GM18909 (cell line): ENCODE results near the gene USH1C.
A peak's percentile ranks its signal among the peaks of the same experiment; 100 is the strongest.

Experiments used
- ATAC-seq: cut with Tn5 transposase; IDR thresholded peaks from one replicate; pipeline ENCODE4 v1.9.1; 2021; ENCODE audit warnings: mild to moderate bottlenecking; ENCODE audit not compliant: unreplicated experiment, poor library complexity

Gene USH1C

DNA sequence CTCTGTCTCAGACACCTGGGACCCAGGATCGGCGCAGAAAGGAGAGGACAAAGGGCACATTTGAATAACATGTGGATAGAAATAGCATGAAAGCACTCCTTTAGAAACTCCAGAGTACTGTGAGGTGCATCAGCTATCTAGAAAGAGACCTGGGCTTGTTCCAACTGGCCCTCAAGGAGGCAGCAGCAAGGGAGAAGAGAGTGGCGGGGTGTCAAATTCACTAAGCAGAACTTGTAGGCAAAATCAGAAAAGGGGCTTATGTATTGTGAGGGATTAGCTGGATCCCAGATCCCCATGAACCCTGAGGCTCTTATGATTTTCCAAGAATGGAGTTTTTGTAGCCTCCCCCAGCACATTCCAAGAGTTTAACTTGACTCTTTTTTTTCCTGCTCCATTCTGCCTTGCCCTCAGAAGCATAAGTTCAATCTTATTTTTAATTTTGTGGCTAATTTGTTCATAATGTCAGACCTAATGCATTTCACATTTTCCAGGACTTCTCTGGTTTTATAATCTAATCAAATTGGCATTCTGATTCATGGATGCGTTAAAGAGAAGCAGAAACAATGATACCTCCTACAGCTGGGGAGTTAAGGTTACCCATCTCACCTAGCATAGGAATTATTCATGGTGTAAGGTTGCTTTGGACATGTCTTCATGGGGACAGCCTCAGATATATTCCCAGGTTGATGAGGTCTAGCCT is 33.6 kb downstream of the USH1C start:
- ATAC-seq: no peak

DNA sequence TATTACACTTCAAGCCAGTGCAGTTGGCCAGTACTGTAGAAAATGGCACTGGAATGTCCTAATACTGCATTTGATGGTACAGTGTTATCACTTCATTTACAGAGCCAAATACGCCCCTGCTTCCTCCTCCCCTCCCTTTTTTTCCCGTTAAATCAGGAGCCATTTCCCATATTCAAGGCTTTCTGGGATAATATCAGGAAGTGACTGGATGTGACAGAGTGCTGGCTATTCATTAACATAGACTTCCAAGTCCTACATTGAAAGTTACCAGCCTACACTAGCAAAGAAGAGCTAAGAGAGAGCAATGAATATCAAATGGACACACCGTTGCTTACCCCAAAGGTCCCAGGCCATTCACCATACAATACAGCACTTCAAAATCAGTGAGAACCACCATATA is 35.4 kb downstream of the USH1C start:
- ATAC-seq: no peak

DNA sequence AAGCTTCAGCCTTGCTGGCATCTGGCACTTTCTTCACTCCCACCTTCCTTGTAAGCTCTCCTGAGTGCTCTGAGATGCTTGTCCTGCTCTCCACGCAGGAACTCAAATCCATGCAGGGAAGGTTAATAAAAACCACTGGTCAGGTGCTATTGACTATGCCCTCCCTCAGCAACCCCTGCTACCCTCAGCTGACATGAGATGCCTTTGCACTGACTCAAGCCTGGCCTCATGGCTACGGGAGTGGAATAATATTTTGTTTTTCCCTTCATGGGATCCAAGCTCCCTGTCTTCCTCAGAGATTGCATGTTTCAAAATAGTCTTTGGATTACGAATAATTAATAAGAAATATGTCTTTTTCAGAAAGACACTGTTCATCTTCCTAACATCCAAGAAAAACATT is 35.9 kb downstream of the USH1C start:
- no peak for ATAC-seq

DNA sequence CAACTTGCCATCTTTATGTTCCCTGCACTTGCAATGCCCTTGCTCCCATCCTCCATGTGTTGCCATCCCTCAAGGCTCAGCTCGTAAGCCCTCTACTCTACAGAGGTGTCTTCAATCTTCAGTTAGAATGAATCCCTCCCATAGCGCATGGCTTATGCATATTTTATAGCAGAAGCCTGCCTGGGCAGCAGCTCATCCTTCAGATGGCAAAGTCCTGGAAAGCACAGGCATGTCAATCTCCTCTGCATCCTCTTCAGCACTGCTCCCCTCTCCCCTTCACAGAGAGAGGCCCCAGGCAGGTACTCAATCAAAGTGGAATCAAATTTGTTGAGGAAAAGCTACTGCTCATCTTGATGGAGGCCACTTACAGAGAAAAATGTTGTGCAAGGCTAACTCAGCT is 36.4 kb downstream of the USH1C start:
- ATAC-seq: no peak

DNA sequence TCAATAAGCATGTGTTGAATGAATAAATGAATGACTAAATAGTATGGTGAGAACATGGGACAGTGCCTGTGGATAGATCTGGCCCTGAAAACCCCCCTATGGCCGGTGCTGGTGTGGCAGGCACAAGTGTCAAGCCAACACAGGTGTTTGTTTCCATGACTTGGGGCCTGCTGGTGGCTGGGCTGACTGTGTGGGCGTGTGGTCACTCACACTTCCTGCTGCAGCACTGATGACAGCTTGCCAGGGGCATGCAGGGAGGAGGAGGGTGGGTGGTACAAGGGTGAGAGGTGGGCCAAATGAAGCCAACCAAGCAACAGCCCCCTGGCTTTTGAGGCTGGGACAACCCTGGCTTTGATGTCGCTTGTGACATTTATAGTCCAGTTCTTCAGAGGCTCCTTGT is 37.3 kb downstream of the USH1C start:
- peak; percentile 69 for ATAC-seq

DNA sequence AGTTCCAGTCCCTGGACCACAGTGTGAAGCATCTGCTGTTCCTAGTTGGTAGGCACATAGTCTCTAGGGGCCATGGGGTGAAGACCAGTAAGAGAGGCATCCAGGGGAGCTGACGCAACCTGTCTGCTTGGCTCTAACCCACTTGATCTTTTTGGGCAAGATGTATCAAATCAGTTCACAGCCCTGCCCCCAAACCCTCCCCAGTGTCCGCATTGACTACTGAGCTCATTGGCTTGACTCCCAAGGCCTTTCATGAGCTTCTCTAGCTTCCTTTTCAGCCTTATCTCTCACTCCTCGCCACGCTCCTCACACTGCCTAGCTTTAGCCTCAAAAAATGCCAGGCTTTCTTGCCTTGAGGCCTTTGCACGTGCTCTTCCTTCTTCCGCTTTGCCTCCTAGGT is 37.9 kb downstream of the USH1C start:
- ATAC-seq: no peak

DNA sequence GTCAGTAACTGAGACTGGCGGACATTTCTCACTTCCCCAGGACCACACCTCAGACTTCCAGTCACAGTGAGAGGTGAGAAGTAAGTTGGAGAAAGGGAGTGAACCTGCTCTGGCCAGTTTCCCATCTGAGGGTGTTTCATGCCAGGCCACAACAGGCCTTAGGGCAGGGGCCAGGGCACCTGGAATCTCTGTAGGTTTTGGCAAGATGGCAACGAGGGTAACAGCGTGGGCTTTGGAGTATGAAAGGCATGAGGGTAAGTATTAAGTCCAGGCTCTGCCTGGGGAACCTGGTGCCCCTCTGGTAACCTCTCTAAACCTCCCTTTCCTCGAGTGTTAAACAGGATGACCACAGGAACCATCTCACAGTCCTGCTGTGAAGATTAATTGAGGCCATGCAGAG is 39.1 kb downstream of the USH1C start:
- no peak for ATAC-seq

DNA sequence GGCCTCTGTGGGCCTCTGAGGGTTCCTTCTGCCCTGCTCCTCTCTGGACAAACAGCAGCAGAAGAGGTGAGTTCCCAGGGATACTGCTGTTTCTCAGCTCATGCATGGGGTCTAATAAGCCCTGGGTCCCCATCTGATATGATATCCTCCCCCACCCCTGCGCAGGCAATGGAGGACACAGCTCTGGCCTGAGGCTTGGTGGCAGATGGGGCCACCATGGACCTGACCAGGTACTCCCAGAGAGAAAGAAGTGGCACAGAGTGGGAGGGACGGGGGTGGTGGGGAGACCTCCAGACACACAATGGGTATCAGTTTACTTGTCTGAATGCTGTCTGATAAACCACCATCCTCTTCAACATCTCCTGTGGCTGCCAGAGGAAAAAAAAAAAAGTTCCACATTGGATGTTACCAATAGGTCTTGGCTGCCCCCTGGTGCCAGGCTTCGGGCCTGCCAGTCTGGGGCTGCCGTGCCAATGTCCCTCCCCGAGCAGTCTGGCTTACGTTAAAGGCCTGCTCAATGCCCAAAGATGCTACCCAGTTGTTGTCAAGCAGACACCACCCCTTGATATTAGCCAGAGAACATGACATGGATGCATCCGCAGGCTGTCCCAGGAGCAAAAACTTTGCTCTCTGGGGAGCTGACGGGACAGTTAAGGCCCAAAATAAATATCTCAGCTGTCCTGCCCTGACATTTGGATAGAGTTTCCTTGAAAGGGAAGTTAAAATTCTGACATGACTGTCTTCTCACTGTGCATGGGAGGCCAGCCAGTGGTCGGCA is 39.7 kb downstream of the USH1C start:
- ATAC-seq: peak; percentile 60

DNA sequence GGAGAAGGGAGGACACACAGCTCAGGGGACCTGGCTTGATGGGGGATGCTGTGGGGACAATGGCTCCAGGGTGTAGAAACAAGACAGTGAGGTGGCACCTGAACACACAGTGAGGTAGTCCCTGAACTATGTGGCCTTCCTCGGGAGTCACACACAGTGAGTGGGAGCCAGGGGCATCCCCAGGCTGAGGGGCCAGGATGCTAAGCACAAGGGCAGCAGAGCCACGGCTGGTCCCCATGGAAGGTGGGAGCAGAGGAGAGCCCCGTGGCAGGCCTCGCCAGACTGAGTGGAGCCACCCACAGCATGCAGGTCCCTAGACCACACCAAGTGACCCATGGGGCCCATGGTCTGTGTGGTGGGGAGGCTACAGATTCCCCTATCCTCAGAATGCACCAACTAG is 41.6 kb downstream of the USH1C start:
- ATAC-seq: no peak

DNA sequence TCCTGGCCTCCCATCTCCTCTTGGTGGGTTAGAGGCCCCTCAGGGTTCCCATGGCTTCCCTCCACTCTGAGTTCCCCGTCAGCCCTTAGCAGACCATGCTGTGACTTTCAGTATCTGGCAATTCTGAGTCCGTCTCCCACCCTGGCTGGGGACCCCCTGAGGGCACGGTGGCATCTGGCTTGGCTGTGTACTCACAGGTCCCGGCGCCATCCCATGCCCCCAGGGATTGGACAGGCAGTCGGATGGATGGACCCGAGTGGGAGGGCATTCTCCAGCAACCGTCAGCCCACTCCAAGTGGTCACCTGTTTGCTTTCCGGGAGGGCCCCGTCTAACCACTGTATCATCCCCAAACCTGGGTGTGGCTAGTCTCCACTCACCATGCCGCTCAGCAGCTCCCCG is 43.5 kb downstream of the USH1C start:
- no peak for ATAC-seq

DNA sequence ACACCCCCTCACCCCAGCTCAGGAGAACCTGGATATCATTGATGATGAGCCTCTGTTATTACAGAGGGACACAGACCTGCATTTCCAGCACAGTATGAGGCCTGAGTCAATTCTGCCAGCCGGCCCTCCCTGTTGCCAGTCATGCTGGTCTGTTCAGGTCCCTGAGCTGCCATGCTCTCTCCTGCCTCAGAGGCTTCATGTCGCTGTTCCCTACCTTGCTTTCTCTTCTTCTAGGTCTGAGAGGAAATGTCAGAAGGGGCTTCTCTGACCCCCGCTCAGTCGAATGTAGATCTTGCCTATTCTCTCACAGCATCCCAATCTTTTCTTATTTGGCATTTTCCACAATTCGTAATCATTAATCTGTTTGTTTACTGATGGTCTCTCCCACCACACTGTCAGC is 45.7 kb downstream of the USH1C start:
- ATAC-seq: no peak

DNA sequence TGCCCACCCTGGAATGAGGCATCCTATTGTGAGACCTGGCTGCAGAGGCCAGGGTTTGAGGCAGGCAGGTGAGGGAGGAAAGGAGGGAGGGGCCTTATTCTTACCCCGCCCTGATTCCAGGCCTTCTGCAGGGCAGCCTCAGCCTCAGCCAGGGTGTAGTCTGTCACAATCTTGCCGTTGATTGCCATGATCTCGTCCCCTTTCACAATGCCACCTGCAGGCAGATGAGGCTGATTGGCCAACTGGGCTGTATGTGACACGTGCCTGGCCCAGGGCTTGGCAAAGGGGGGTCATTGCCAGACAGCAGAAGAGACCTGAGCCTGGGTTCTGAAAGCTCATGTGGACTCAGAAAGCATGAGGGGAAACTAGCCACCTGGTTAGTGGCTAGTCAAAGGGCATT is 46.2 kb downstream of the USH1C start:
- no peak for ATAC-seq

DNA sequence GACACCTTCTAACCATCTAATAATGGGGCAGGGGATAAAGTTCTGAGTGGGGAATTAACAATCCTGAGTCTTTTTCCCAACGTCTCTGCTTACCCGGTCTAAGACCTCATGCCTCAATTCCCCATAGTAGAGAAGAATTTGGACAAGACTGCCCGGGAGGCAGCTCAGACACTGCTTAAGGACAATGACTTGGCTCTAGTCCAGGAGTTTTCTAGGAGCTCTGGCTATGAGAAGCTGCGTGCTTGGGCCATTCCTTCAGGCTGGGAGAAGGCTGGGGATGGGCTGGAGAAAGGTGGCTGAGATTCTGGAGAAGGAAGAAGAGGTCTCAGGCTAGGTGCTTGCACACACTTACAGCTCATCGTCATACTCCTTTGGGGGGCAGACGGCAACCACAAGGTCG is 47.8 kb downstream of the USH1C start:
- ATAC-seq: no peak

DNA sequence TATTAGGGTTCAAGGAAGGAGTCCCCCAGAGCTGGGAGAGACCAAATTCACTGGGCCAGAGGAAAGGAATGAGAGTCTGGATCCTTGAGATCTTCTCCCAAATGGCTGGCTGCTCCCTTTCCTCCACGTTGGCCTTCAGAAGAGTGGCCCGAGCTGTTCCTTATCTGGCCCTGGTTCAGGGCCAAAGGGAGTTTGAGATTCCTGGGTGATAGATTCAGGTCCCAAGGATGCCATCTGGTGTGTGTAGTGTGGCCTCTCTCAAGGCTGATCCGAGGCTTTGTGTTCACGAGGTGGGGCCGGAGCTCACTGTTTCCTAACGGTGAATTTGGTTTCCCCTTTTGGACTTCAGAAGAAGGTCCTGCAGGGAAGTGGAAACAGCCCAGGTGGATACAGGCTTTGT is 50.2 kb downstream of the USH1C start:
- ATAC-seq: no peak

DNA sequence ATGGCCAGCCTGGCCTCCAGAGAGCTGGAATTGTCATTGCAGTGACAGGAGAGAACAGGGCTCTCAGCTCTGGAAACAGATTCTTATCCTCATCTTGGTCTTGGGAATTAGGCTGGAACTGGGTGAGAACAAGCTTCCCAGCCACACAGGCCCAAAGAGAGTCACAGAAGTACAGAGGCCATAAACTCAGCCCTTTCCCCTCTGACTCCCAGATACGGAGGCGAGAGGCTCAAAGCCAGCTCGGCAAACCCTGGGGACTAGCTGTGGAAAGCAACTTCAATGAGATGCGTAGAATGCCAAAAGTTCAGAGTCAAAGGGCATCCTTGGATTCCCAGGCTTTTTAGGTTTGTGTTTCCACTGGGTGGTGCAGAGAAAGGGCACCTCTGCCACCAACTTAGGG is 53.3 kb downstream of the USH1C start:
- no peak for ATAC-seq

DNA sequence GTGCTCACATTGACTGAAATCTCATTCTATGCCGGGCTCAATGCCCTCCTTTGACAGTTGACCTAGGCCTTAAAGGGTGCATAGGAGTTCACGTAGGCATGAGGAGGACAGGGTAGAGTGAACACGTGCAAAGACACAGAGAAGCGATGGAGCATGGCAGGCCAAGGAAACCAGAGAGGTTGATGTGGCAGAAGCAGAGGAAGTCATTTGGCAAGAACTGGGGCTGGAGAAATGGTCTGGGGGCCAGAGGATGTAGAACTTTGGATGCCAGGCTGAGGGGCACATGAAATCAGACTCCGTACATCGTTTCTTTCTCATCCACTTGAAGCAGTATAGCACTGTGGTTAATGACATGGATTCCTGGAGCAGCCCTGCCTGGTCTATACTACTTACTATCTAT is 54.0 kb downstream of the USH1C start:
- ATAC-seq: no peak

DNA sequence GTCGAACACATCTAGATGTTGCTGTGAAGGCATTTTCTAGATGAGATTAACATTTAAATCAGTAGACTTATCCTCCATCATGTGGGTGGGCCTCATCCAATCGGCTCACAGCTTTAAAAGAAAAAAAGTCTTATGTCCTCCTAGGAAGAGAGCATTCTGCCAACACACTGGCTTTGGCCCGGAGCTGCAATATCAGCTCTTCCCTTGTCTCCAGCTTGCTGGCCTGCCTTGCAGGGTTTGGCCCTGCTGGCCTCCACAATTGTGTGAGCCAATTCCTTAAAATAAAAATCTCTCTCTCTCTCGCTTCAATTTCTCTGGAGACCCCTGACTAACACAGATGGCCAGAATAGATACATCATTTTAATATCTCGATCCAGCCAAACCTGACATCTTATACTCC is 54.5 kb downstream of the USH1C start:
- ATAC-seq: no peak

DNA sequence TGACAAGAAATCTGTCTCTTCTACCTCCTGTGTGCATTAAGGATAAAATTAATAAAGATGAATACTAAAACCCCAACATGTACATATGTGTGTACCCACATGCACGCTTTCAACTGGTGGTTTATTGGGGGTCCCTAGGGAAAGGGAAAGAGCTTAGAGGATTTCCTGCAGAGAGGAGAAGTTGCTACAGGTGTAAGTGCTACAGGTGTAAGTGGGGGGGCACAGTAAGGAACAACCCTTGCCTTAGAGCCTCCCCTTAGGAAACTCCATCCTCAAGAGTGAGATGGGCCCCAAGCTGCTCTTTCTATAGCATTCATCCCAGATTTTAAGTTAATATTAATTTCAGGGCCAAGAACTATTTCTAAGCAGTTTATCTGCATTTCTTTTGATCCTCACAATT is 55.7 kb downstream of the USH1C start:
- no peak for ATAC-seq

DNA sequence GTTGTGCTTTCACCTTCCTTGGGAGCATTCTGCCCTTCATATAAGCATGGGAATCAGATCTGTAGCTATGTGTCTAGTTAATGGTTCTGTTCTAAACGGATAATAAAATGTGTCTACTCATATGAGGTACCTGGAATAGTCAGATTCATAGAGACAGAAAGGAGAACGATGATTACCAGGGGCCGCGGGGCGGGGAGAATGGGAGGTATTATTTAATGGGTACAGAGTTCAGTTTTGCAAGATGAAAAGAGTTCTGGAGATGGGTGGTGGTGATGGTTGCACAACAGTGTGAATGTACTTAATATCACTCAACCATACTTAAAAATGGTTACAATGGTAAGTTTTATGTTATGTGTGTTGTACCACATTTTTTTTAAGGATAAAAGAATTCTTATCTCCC is 57.6 kb downstream of the USH1C start:
- ATAC-seq: no peak

DNA sequence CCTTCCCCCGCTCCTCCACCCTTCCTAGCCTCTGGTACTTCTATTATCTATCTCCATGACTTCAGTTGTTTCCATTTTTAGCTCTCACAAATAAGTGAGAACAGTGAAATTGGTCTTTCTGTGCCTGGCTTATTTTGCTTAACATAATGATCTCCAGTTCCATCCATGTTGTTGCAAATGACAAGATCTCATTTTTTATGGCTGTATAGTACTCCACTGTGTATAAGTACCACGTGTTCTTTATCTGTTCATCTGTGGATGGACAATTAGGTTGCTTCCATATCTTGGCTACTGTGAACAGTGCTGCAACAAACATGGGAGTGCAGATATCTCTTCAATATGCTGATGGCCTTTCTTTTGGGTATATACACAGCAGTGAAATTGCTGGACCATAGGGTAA is 60.7 kb downstream of the USH1C start:
- no peak for ATAC-seq

DNA sequence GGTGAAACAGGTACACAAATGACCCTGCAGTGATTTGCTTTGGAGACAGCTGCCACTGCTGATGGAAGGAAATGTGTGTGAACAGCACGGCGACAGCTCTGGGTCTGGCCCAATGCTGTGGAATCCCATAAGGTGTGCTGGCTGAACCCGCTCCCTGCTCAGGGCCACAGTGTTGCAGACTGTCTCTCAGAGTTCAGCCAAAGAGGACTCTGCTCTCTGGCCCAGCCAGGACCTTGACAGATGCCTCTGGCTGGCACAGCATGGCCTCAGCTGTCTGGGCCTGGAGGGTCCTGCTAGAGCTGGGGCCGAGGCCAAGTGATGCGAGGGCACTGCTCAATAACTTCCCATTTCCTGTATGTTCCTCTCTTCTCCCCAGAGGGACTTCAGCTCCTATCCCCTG is 62.3 kb downstream of the USH1C start:
- ATAC-seq: no peak
